ENCODE measurements around the gene VPS39.

The VPS39 gene

DNA sequence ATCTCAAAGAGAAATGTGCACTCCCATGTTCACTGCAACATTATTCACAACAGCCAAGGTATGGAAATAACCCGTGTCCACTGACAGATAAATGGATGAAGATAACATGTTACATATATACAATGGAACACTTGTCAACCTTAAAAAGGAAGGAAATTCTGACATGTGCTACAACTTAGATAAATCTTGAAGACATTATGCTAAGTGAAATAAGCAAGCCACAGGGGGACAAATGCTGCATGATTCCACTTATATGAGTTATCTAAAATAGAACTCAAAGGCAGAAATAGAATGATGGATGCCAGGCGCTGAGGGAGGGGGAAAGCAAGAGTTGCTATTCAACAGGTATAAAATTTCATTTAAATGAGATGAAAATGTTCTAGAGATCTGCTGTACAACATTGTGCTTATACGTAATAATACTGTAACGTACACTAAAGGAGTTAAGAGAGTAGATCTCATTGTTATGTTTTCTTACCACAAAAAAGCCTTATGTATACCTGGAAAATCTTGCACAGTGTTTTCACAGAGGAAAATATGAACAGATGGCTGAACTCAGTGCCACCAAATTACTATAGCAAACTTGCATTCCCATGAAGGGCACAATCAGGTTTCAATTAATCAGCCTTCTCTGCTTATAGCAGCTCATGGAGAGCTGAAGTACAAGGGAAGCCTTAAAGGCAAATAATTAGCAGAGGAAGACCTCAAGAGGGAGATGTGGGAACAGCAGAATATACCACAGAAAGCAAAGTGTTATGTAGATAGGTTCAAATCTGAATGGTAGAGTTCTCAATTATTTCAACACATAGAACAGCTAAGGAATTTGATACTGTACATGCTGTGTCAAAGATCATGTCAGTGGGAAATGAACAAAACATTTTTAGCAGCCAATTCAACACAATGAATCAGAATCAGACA, 8.1 kb upstream of the VPS39 start:
- peak; percentile 23 for DNase-seq (ENCODE audit: low read depth)
- TF ChIP-seq, protein P1, sequence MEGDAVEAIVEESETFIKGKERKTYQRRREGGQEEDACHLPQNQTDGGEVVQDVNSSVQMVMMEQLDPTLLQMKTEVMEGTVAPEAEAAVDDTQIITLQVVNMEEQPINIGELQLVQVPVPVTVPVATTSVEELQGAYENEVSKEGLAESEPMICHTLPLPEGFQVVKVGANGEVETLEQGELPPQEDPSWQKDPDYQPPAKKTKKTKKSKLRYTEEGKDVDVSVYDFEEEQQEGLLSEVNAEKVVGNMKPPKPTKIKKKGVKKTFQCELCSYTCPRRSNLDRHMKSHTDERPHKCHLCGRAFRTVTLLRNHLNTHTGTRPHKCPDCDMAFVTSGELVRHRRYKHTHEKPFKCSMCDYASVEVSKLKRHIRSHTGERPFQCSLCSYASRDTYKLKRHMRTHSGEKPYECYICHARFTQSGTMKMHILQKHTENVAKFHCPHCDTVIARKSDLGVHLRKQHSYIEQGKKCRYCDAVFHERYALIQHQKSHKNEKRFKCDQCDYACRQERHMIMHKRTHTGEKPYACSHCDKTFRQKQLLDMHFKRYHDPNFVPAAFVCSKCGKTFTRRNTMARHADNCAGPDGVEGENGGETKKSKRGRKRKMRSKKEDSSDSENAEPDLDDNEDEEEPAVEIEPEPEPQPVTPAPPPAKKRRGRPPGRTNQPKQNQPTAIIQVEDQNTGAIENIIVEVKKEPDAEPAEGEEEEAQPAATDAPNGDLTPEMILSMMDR (IDR thresholded peaks at IDR 0.05; ENCODE audit: low read length, missing control alignments), result peak; percentile 8
- no peak overlapping the region for H3K4me3 ChIP-seq (replicated peaks; ENCODE audit: low read depth, low read length)

DNA sequence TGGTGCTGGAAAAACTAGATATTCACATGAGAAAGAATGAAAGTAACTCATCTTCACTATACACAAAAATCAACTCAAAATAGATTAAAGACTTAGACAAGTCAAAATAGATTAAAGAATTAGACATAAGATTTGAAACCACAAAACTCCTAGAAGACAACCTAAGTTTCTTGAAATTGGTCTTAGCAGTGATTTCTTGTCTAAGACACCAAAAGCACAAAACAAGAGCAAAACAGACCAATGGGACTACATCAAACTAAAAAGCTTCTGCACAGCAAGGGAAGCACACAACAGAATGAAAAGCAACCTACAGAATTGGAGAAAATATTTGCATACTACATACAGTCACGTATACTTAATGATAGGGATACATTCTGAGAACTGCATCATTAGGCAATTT, 6.5 kb upstream of the VPS39 start:
- H3K4me3 ChIP-seq (replicated peaks; ENCODE audit: low read depth, low read length), result no peak overlapping the region
- DNase-seq (ENCODE audit: low read depth), result no peak
- TF ChIP-seq, protein P1 (IDR thresholded peaks at IDR 0.05; ENCODE audit: low read length, missing control alignments), result no peak

DNA sequence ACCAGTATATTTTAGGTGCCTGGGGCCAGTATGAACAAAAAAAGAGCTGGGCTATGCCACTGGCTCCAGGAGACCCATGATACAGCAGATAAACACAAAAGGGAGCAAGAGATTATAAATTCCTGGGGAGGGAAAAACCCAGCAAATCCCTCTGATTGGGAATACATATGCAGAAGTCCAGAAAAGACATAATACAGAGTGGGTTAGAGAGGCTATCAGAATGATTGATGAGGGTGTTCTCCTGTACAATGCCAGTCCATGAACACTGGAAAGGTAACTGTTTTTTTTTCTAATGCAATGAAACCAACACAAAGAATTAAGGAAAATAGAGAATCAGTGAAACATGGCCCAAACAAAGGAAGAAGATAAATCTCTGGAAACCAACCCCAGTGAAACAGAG, 5.4 kb upstream of the VPS39 start:
- TF ChIP-seq, protein P1 (IDR thresholded peaks at IDR 0.05; ENCODE audit: low read length, missing control alignments), result no peak
- H3K4me3 ChIP-seq (replicated peaks; ENCODE audit: low read depth, low read length), result no peak overlapping the region
- no peak for DNase-seq (ENCODE audit: low read depth)

- DNase-seq (ENCODE audit: low read depth), result no peak
- H3K4me3 ChIP-seq (replicated peaks; ENCODE audit: low read depth, low read length), result no peak overlapping the region
- TF ChIP-seq, protein P1 (IDR thresholded peaks at IDR 0.05; ENCODE audit: low read length, missing control alignments), result no peak
These were observed 2.6 kb upstream of the VPS39 start for GRCh38 chr15:42210696-42211095.

DNA sequence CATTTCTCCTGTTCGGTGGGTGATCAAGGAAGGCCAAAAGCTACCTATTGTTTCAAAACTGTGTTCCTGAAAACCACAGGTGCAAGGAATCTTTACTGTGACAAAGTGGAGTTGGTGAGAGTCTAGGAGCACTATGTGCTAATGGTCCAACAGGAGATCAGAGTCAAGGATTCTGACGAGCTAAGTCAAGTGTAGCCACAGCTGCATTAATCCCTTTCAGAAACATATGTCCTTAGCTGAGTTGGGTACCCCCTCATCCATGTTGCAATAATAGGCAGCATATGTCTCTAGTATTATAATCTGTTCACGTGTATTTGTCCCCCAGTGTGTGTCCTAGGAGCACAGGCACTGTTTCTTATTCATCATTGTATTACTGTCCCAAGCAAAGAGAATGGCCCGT, 1.7 kb downstream of the VPS39 start:
- DNase-seq (ENCODE audit: low read depth), result no peak
- TF ChIP-seq, protein P1 (IDR thresholded peaks at IDR 0.05; ENCODE audit: low read length, missing control alignments), result no peak
- no peak overlapping the region for H3K4me3 ChIP-seq (replicated peaks; ENCODE audit: low read depth, low read length)

- no peak overlapping the region for H3K4me3 ChIP-seq (replicated peaks; ENCODE audit: low read depth, low read length)
- DNase-seq (ENCODE audit: low read depth), result no peak
- TF ChIP-seq, protein P1 (IDR thresholded peaks at IDR 0.05; ENCODE audit: low read length, missing control alignments), result no peak
These were observed 4.2 kb downstream of the VPS39 start for GRCh38 chr15:42203891-42204290.

DNA sequence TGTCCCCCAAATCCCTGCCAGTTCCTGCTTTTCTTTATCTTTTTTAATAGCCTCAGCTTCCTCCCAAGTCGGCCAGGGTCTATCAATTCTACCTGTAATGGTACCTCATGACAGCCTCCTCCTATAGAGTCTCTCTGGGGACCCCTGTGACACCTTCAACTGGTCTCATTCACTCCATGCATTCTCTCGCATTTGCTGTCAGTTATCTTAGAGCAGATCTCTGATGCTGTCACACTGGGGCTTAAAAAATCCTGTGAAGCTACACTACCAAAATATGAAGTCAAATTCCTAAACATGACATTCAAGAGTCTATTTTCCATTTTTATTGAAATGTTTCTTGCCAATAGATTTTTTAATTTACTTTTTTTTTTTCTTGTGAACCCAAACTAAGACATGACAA, 5.5 kb downstream of the VPS39 start:
- TF ChIP-seq, protein P1 (IDR thresholded peaks at IDR 0.05; ENCODE audit: low read length, missing control alignments), result no peak
- no peak overlapping the region for H3K4me3 ChIP-seq (replicated peaks; ENCODE audit: low read depth, low read length)
- DNase-seq (ENCODE audit: low read depth), result no peak

Data from fibroblast of pulmonary artery (primary cell).